Type B pancreatic cell (in vitro differentiated cells): ENCODE results near the gene TH. TPM values are rescaled to one million over a fixed set of nuclear protein-coding genes. Genes with fewer than 3 reads are reported as not detected.
A peak's percentile ranks its signal among the peaks of the same experiment; 100 is the strongest.
"Not testable (repeated sequence)": the region's sequence is repeated elsewhere in the genome, so short reads cannot be mapped to it uniquely, and the experiment has no call there.

Experiments
- DNase-seq: peaks from one replicate; pipeline ENCODE4 v3.0.0; 2021; ENCODE audit warnings: mixed read lengths; ENCODE audit not compliant: unreplicated experiment; ENCODE audit errors: extremely low spot score
- H3K27ac Mint-ChIP-seq: 2 replicates; pipeline ENCODE4 v1.8.0; 2021; ENCODE audit warnings: mild to moderate bottlenecking, mixed read lengths
- H3K27me3 Mint-ChIP-seq: 2 replicates; pipeline ENCODE4 v1.8.0; 2021; ENCODE audit warnings: mixed read lengths
- H3K36me3 Mint-ChIP-seq: 2 replicates; pipeline ENCODE4 v1.8.0; 2021; ENCODE audit warnings: mixed read lengths
- H3K4me1 Mint-ChIP-seq: one replicate; pipeline ENCODE4 v1.8.0; 2021; ENCODE audit warnings: mixed read lengths; ENCODE audit not compliant: unreplicated experiment
- H3K4me3 Mint-ChIP-seq: 2 replicates; pipeline ENCODE4 v1.8.0; 2021; ENCODE audit warnings: mild to moderate bottlenecking, mixed read lengths
- H3K9me3 Mint-ChIP-seq: 2 replicates; pipeline ENCODE4 v1.8.0; 2021; ENCODE audit warnings: mixed read lengths
- CTCF ChIP-seq: fragments of 200-600 bp; sonication (generic); conservative IDR thresholded peaks from 2 replicates; pipeline ENCODE4 v1.5.0; 2021; ENCODE audit warnings: antibody characterized with exemption, mild to moderate bottlenecking
- total RNA-seq: library from RNA; stranded (reverse); gene quantifications from 2 replicates; pipeline ENCODE4 v1.2.1, GENCODE V29; 2021; ENCODE audit warnings: low replicate concordance

The TH gene
- total RNA-seq, 1 donor from 2014 or later, result 2.2 TPM

GRCh38 chr11:2126520-2127085, 45.0 kb downstream of the TH start:
- no peak for TF ChIP-seq CTCF
- H3K4me3 Mint-ChIP-seq, result no peak overlapping the region
- peaks cover 12% of the 10 kb centered on the region for H3K27me3 Mint-ChIP-seq
- H3K36me3 Mint-ChIP-seq, result peaks cover 8% of the 10 kb centered on the region
- H3K9me3 Mint-ChIP-seq, result no peaks in the 10 kb centered on the region
- peaks cover 8% of the 10 kb centered on the region for H3K4me1 Mint-ChIP-seq
- no peak overlapping the region for H3K27ac Mint-ChIP-seq
- DNase-seq, result no peak

GRCh38 chr11:2124736-2125484, 46.7 kb downstream of the TH start:
- H3K9me3 Mint-ChIP-seq, result not testable (repeated sequence)

GRCh38 chr11:2123628-2123960, 48.0 kb downstream of the TH start:
- DNase-seq, result no peak
- peak overlapping the region; percentile 23 for H3K27ac Mint-ChIP-seq
- H3K9me3 Mint-ChIP-seq, result peaks cover 4% of the 10 kb centered on the region
- no peak overlapping the region for H3K4me3 Mint-ChIP-seq
- peaks cover 3% of the 10 kb centered on the region for H3K36me3 Mint-ChIP-seq
- H3K27me3 Mint-ChIP-seq, result peaks cover 5% of the 10 kb centered on the region
- no peak for TF ChIP-seq CTCF
- H3K4me1 Mint-ChIP-seq, result no peaks in the 10 kb centered on the region

More at GRCh38 chr11:2124736-2125484, 46.7 kb downstream of the TH start:
- not testable (repeated sequence) for DNase-seq, H3K27ac Mint-ChIP-seq, H3K4me1 Mint-ChIP-seq, H3K4me3 Mint-ChIP-seq, H3K27me3 Mint-ChIP-seq, H3K36me3 Mint-ChIP-seq

GRCh38 chr11:2122907-2123627, 48.5 kb downstream of the TH start:
- H3K4me3 Mint-ChIP-seq, result no peak overlapping the region

GRCh38 chr11:2122222-2122906, 49.3 kb downstream of the TH start:
- Mint-ChIP-seq H3K36me3 (peaks cover 3% of the 10 kb centered on the region), H3K4me1 (no peaks in the 10 kb centered on the region), H3K4me3 (peak overlapping the region; percentile 52), H3K27me3 (peaks cover 9% of the 10 kb centered on the region), H3K27ac (peak overlapping the region; percentile 78), H3K9me3 (peaks cover 8% of the 10 kb centered on the region)
- no peak for TF ChIP-seq CTCF
- DNase-seq, result peak; percentile 68

More at GRCh38 chr11:2122907-2123627, 48.5 kb downstream of the TH start:
- TF ChIP-seq CTCF, result no peak
- Mint-ChIP-seq H3K27me3 (peaks cover 9% of the 10 kb centered on the region), H3K9me3 (peaks cover 4% of the 10 kb centered on the region), H3K36me3 (peaks cover 3% of the 10 kb centered on the region), H3K27ac (peak overlapping the region; percentile 23), H3K4me1 (no peaks in the 10 kb centered on the region)
- no peak for DNase-seq
